Choroid plexus epithelial cell (primary cell): ENCODE results near the gene UBQLN1.

ENCODE experiments used
- DNase-seq: peaks from one replicate; pipeline ENCODE4 v3.0.0-alpha.2; 2010; ENCODE audit warnings: low read depth
- H3K4me3 ChIP-seq: 2 replicates; pipeline ENCODE4 v1.5.1; 2011; ENCODE audit warnings: low read depth, mild to moderate bottlenecking, control low read depth, low read length, moderate library complexity
- CTCF ChIP-seq: conservative IDR thresholded peaks from 2 replicates; pipeline ENCODE4 v1.5.1; 2011; ENCODE audit warnings: low read depth, mild to moderate bottlenecking, control low read depth, inconsistent platforms, low read length, moderate library complexity

The UBQLN1 gene

GRCh38 chr9:83651558-83651957 is 56.2 kb downstream of the UBQLN1 start:
- no peak overlapping the region for H3K4me3 ChIP-seq
- TF ChIP-seq CTCF = no peak
- no peak for DNase-seq

- no peak for DNase-seq
- no peak overlapping the region for H3K4me3 ChIP-seq
- no peak for TF ChIP-seq CTCF
Measured at GRCh38 chr9:83649515-83649914, 58.2 kb downstream of the UBQLN1 start.

GRCh38 chr9:83649080-83649479 is 58.7 kb downstream of the UBQLN1 start:
- no peak overlapping the region for H3K4me3 ChIP-seq
- peak; percentile 63 for DNase-seq
- TF ChIP-seq CTCF = peak; percentile 87

GRCh38 chr9:83646500-83647239 is 61.1 kb downstream of the UBQLN1 start:
- no peak for TF ChIP-seq CTCF
- H3K4me3 ChIP-seq = no peak overlapping the region

GRCh38 chr9:83642793-83643192 is 65.0 kb downstream of the UBQLN1 start:
- no peak for TF ChIP-seq CTCF
- H3K4me3 ChIP-seq = no peak overlapping the region

More at GRCh38 chr9:83646500-83647239, 61.1 kb downstream of the UBQLN1 start:
- no peak for DNase-seq

GRCh38 chr9:83639266-83639665 is 68.5 kb downstream of the UBQLN1 start:
- DNase-seq = no peak
- TF ChIP-seq CTCF = no peak
- H3K4me3 ChIP-seq = no peak overlapping the region

More at GRCh38 chr9:83642793-83643192, 65.0 kb downstream of the UBQLN1 start:
- DNase-seq = no peak

- DNase-seq = no peak
- H3K4me3 ChIP-seq = no peak overlapping the region
- no peak for TF ChIP-seq CTCF
Measured at GRCh38 chr9:83637389-83637788, 70.4 kb downstream of the UBQLN1 start.
